ENCODE results near the gene PNP.

GRCh38 chr14:20440882-20441281 is 28.3 kb upstream of the PNP start:
- TF ChIP-seq CTCF (IDR thresholded peaks at IDR 0.05; ENCODE audit: low read depth, low read length) (no peak), EZH2phosphoT487 (IDR thresholded peaks at IDR 0.05; ENCODE audit: low read depth) (no peak)

Measured in OCI-LY3 (cell line).